H1 (cell line): ENCODE results near the gene TMEM116. TPM values are rescaled to one million over a fixed set of nuclear protein-coding genes. Genes with fewer than 3 reads are reported as not detected.

Experiments
- ATF3 ChIP-seq: IDR thresholded peaks from 2 replicates; pipeline ENCODE4 v1.6.1; 2011; ENCODE audit warnings: low read depth, mild to moderate bottlenecking, low read length; ENCODE audit not compliant: insufficient read depth
- EGR1 ChIP-seq: IDR thresholded peaks from 2 replicates; pipeline ENCODE4 v1.6.1; 2011; ENCODE audit warnings: low read depth, low read length, borderline replicate concordance
- KDM1A ChIP-seq: fragments of 200-600, 300-600 bp; sonication (generic); IDR thresholded peaks from 2 replicates; pipeline ENCODE4 v1.7.1; 2016; ENCODE audit warnings: mild to moderate bottlenecking, low read length, borderline replicate concordance
- MAFK ChIP-seq: IDR thresholded peaks from 2 replicates; pipeline ENCODE4 v1.6.1; 2012; ENCODE audit warnings: low read depth, mild to moderate bottlenecking, improper control_type of control experiment, low read length
- PHF8 ChIP-seq: fragments of 200-600 bp; sonication (generic); conservative IDR thresholded peaks from 2 replicates; pipeline ENCODE4 v1.7.1; 2012; ENCODE audit warnings: low read depth, mild to moderate bottlenecking, inconsistent platforms, low read length, moderate library complexity
- RBBP5 ChIP-seq: IDR thresholded peaks from 2 replicates; pipeline ENCODE4 v1.7.1; 2012; ENCODE audit warnings: low read depth, mild to moderate bottlenecking, inconsistent platforms, low read length, moderate library complexity, borderline replicate concordance
- SRF ChIP-seq: IDR thresholded peaks from 2 replicates; pipeline ENCODE4 v1.6.1; 2011; ENCODE audit warnings: mild to moderate bottlenecking, low read depth, low read length, moderate library complexity
- SUZ12 ChIP-seq: fragments of 200-600 bp; sonication (generic); IDR thresholded peaks from 2 replicates; pipeline ENCODE4 v1.6.1; 2012; ENCODE audit warnings: mild to moderate bottlenecking, inconsistent platforms, low read length, moderate library complexity, mixed read lengths
- polyA plus RNA-seq, 7 experiments: library from polyadenylated mRNA; depleted of rRNA in 3 of 7; stranded (reverse) in 5 of 7; unstranded in 2 of 7; fragments of >200 nt in 5 of 7; fragments of 200-250 nt in 2 of 7; gene quantifications; 1 replicate in 5 of 7; 2 replicates in 1 of 7; 4 replicates in 1 of 7; pipeline versions ENCODE4 v1.2.1 to v1.2.3, GENCODE V29; 2011 to 2013; ENCODE audit warnings: missing spikeins in 2 of 7, mixed read lengths in 2 of 7
- total RNA-seq: library from RNA; stranded (reverse); fragmentation: NEBNext Ultra II Directional; extraction: Animal tissue kit (Norgen Biotek cat#: 25700); gene quantifications from 2 replicates; pipeline ENCODE4 v1.2.1, GENCODE V29; 2021
- TF ChIP-seq, protein P1 (sequence below): fragments of 300-600 bp; sonication (generic); IDR thresholded peaks from 2 replicates; pipeline ENCODE4 v1.7.1; 2012; ENCODE audit warnings: low read length, moderate library complexity, mild to moderate bottlenecking, inconsistent platforms; ENCODE audit not compliant: insufficient replicate concordance

The TMEM116 gene
- total and polyA plus RNA-seq, 2 of the 8 experiments (the other 6 are each of a cell fraction or from before 2014, with no cell fraction given) = 8.1 to 25.2 TPM

GRCh38 chr12:111942557-111942956, 70.4 kb downstream of the TMEM116 start (continued):
- no peak for TF ChIP-seq EGR1
- TF ChIP-seq SUZ12 = no peak
- TF ChIP-seq SRF = no peak
- TF ChIP-seq, protein P1, sequence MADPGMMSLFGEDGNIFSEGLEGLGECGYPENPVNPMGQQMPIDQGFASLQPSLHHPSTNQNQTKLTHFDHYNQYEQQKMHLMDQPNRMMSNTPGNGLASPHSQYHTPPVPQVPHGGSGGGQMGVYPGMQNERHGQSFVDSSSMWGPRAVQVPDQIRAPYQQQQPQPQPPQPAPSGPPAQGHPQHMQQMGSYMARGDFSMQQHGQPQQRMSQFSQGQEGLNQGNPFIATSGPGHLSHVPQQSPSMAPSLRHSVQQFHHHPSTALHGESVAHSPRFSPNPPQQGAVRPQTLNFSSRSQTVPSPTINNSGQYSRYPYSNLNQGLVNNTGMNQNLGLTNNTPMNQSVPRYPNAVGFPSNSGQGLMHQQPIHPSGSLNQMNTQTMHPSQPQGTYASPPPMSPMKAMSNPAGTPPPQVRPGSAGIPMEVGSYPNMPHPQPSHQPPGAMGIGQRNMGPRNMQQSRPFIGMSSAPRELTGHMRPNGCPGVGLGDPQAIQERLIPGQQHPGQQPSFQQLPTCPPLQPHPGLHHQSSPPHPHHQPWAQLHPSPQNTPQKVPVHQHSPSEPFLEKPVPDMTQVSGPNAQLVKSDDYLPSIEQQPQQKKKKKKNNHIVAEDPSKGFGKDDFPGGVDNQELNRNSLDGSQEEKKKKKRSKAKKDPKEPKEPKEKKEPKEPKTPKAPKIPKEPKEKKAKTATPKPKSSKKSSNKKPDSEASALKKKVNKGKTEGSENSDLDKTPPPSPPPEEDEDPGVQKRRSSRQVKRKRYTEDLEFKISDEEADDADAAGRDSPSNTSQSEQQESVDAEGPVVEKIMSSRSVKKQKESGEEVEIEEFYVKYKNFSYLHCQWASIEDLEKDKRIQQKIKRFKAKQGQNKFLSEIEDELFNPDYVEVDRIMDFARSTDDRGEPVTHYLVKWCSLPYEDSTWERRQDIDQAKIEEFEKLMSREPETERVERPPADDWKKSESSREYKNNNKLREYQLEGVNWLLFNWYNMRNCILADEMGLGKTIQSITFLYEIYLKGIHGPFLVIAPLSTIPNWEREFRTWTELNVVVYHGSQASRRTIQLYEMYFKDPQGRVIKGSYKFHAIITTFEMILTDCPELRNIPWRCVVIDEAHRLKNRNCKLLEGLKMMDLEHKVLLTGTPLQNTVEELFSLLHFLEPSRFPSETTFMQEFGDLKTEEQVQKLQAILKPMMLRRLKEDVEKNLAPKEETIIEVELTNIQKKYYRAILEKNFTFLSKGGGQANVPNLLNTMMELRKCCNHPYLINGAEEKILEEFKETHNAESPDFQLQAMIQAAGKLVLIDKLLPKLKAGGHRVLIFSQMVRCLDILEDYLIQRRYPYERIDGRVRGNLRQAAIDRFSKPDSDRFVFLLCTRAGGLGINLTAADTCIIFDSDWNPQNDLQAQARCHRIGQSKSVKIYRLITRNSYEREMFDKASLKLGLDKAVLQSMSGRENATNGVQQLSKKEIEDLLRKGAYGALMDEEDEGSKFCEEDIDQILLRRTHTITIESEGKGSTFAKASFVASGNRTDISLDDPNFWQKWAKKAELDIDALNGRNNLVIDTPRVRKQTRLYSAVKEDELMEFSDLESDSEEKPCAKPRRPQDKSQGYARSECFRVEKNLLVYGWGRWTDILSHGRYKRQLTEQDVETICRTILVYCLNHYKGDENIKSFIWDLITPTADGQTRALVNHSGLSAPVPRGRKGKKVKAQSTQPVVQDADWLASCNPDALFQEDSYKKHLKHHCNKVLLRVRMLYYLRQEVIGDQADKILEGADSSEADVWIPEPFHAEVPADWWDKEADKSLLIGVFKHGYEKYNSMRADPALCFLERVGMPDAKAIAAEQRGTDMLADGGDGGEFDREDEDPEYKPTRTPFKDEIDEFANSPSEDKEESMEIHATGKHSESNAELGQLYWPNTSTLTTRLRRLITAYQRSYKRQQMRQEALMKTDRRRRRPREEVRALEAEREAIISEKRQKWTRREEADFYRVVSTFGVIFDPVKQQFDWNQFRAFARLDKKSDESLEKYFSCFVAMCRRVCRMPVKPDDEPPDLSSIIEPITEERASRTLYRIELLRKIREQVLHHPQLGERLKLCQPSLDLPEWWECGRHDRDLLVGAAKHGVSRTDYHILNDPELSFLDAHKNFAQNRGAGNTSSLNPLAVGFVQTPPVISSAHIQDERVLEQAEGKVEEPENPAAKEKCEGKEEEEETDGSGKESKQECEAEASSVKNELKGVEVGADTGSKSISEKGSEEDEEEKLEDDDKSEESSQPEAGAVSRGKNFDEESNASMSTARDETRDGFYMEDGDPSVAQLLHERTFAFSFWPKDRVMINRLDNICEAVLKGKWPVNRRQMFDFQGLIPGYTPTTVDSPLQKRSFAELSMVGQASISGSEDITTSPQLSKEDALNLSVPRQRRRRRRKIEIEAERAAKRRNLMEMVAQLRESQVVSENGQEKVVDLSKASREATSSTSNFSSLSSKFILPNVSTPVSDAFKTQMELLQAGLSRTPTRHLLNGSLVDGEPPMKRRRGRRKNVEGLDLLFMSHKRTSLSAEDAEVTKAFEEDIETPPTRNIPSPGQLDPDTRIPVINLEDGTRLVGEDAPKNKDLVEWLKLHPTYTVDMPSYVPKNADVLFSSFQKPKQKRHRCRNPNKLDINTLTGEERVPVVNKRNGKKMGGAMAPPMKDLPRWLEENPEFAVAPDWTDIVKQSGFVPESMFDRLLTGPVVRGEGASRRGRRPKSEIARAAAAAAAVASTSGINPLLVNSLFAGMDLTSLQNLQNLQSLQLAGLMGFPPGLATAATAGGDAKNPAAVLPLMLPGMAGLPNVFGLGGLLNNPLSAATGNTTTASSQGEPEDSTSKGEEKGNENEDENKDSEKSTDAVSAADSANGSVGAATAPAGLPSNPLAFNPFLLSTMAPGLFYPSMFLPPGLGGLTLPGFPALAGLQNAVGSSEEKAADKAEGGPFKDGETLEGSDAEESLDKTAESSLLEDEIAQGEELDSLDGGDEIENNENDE = no peak
- TF ChIP-seq ATF3 = no peak
- TF ChIP-seq RBBP5 = no peak
- TF ChIP-seq KDM1A = no peak
- TF ChIP-seq PHF8 = no peak
- TF ChIP-seq MAFK = no peak
- TF ChIP-seq, all 59 proteins: peak for 0
